ENCODE measurements around the gene TMEM126B. TPM values are rescaled to one million over a fixed set of nuclear protein-coding genes. Genes with fewer than 3 reads are reported as not detected.
A peak's percentile ranks its signal among the peaks of the same experiment; 100 is the strongest.
"Not testable (repeated sequence)": the region's sequence is repeated elsewhere in the genome, so short reads cannot be mapped to it uniquely, and the experiment has no call there.

TMEM126B gene
- 10 to 100 TPM; 31.1 to 56.5 (median 45.0) TPM for polyA plus RNA-seq (ENCODE audit: low read depth in 6 of 6)

GRCh38 chr11:85627998-85628770, at the start of gene TMEM126B:
Gene TMEM126B, plus strand, starts transcription at chr11:85628593. Its CDS starts 15 bp downstream, at chr11:85628608.
- peak within 1 kb of the TSS; percentile 92 to 99 (median 97) for H3K27ac Mint-ChIP-seq
- no peaks in the 10 kb centered on the region for H3K9me3 Mint-ChIP-seq
- peaks cover 22 to 45% (median 26%) of the 10 kb centered on the region in 3 donors for H3K4me1 Mint-ChIP-seq
- DNase-seq = peak; percentile 95
- no peaks in the 10 kb centered on the region for H3K27me3 Mint-ChIP-seq
- H3K4me3 Mint-ChIP-seq = peak within 1 kb of the TSS; percentile 95 to 100 (median 99)
- peak; percentile 96 to 97 for ATAC-seq (ENCODE audit: low read depth in 2 of 2)
- peaks cover 0 to 10% of the 10 kb centered on the region in 2 donors for H3K36me3 Mint-ChIP-seq

GRCh38 chr11:85582111-85582510, 46.3 kb upstream of the TMEM126B start:
- no peak for ATAC-seq (ENCODE audit: low read depth in 2 of 2)
- Mint-ChIP-seq H3K9me3 (peaks cover 0 to 17% (median 4%) of the 10 kb centered on the region in 7 donors), H3K4me3 (no peak overlapping the region), H3K36me3 (no peaks in the 10 kb centered on the region), H3K4me1 (no peaks in the 10 kb centered on the region), H3K27ac (no peak overlapping the region), H3K27me3 (peaks cover 6 to 15% (median 8%) of the 10 kb centered on the region in 3 donors)
- DNase-seq = no peak

GRCh38 chr11:85589373-85589772, 39.0 kb upstream of the TMEM126B start:
- no peak for ATAC-seq (ENCODE audit: low read depth in 2 of 2)
- no peaks in the 10 kb centered on the region for H3K4me1 Mint-ChIP-seq

GRCh38 chr11:85590848-85591483, 37.4 kb upstream of the TMEM126B start:
- no peaks in the 10 kb centered on the region for H3K4me1 Mint-ChIP-seq
- no peak overlapping the region for H3K27ac Mint-ChIP-seq
- peaks cover 0 to 5% of the 10 kb centered on the region in 2 donors for H3K36me3 Mint-ChIP-seq
- no peak overlapping the region for H3K4me3 Mint-ChIP-seq
- DNase-seq (no peak), ATAC-seq (ENCODE audit: low read depth in 2 of 2) (peak in 1 of 2 donors; percentile 40)
- H3K27me3 Mint-ChIP-seq = peaks cover 0 to 27% (median 10%) of the 10 kb centered on the region in 3 donors
- H3K9me3 Mint-ChIP-seq = peaks cover 0 to 29% (median 9%) of the 10 kb centered on the region in 7 donors

More at GRCh38 chr11:85589373-85589772, 39.0 kb upstream of the TMEM126B start:
- peaks cover 0 to 5% of the 10 kb centered on the region in 2 donors for H3K36me3 Mint-ChIP-seq
- no peak overlapping the region for H3K27ac Mint-ChIP-seq
- H3K4me3 Mint-ChIP-seq = no peak overlapping the region
- H3K9me3 Mint-ChIP-seq = peaks cover 0 to 29% (median 9%) of the 10 kb centered on the region in 7 donors
- peaks cover 0 to 27% (median 10%) of the 10 kb centered on the region in 3 donors for H3K27me3 Mint-ChIP-seq
- DNase-seq = no peak

GRCh38 chr11:85595285-85595884, 33.0 kb upstream of the TMEM126B start:
- ATAC-seq (ENCODE audit: low read depth in 2 of 2) (peak; percentile 41 to 58), DNase-seq (peak; percentile 22)
- Mint-ChIP-seq H3K27ac (no peak overlapping the region), H3K9me3 (no peaks in the 10 kb centered on the region), H3K4me1 (no peaks in the 10 kb centered on the region), H3K27me3 (no peaks in the 10 kb centered on the region), H3K4me3 (no peak overlapping the region), H3K36me3 (no peaks in the 10 kb centered on the region)

- H3K27ac Mint-ChIP-seq = no peak overlapping the region
Measured at GRCh38 chr11:85596886-85597285, 31.5 kb upstream of the TMEM126B start.

GRCh38 chr11:85599083-85599482, 29.3 kb upstream of the TMEM126B start:
- Mint-ChIP-seq H3K4me3 (no peak overlapping the region), H3K36me3 (no peaks in the 10 kb centered on the region), H3K27me3 (peaks cover 0 to 11% (median 0%) of the 10 kb centered on the region in 3 donors), H3K9me3 (no peaks in the 10 kb centered on the region), H3K27ac (peak overlapping the region in 1 of 6 donors; percentile 2), H3K4me1 (no peaks in the 10 kb centered on the region)
- ATAC-seq (ENCODE audit: low read depth in 2 of 2) (no peak), DNase-seq (no peak)

More at GRCh38 chr11:85596886-85597285, 31.5 kb upstream of the TMEM126B start:
- no peaks in the 10 kb centered on the region for H3K9me3 Mint-ChIP-seq
- ATAC-seq (ENCODE audit: low read depth in 2 of 2) (no peak), DNase-seq (no peak)
- no peak overlapping the region for H3K4me3 Mint-ChIP-seq
- H3K36me3 Mint-ChIP-seq = no peaks in the 10 kb centered on the region
- peaks cover 0 to 3% (median 0%) of the 10 kb centered on the region in 3 donors for H3K27me3 Mint-ChIP-seq
- no peaks in the 10 kb centered on the region for H3K4me1 Mint-ChIP-seq

- Mint-ChIP-seq H3K27me3 (peaks cover 0 to 11% (median 0%) of the 10 kb centered on the region in 3 donors), H3K4me3 (no peak overlapping the region), H3K27ac (peak overlapping the region in 1 of 6 donors; percentile 8), H3K4me1 (no peaks in the 10 kb centered on the region), H3K36me3 (peaks cover 0 to 8% of the 10 kb centered on the region in 2 donors), H3K9me3 (peaks cover 0 to 14% (median 0%) of the 10 kb centered on the region in 7 donors)
- ATAC-seq (ENCODE audit: low read depth in 2 of 2) = no peak
- no peak for DNase-seq
Measured at GRCh38 chr11:85602526-85603213, 25.7 kb upstream of the TMEM126B start.

GRCh38 chr11:85603220-85603619, 25.2 kb upstream of the TMEM126B start:
- no peak for DNase-seq
- Mint-ChIP-seq H3K9me3 (peaks cover 0 to 14% (median 0%) of the 10 kb centered on the region in 7 donors), H3K4me3 (no peak overlapping the region), H3K27ac (no peak overlapping the region), H3K36me3 (peaks cover 0 to 8% of the 10 kb centered on the region in 2 donors), H3K4me1 (no peaks in the 10 kb centered on the region), H3K27me3 (peaks cover 0 to 11% (median 0%) of the 10 kb centered on the region in 3 donors)
- ATAC-seq (ENCODE audit: low read depth in 2 of 2) = no peak

GRCh38 chr11:85606237-85606636, 22.2 kb upstream of the TMEM126B start:
- peaks cover 0 to 14% (median 0%) of the 10 kb centered on the region in 7 donors for H3K9me3 Mint-ChIP-seq
- H3K36me3 Mint-ChIP-seq; ATAC-seq (ENCODE audit: low read depth in 2 of 2); H3K4me1 Mint-ChIP-seq; DNase-seq; H3K4me3 Mint-ChIP-seq; H3K27ac Mint-ChIP-seq: not testable (repeated sequence)
- peaks cover 0 to 11% (median 0%) of the 10 kb centered on the region in 3 donors for H3K27me3 Mint-ChIP-seq

GRCh38 chr11:85608621-85609020, 19.8 kb upstream of the TMEM126B start:
- not testable (repeated sequence) for ATAC-seq (ENCODE audit: low read depth in 2 of 2); DNase-seq; H3K27ac Mint-ChIP-seq; H3K36me3 Mint-ChIP-seq; H3K4me3 Mint-ChIP-seq; H3K4me1 Mint-ChIP-seq; H3K27me3 Mint-ChIP-seq
- H3K9me3 Mint-ChIP-seq = peaks cover 0 to 15% (median under 1%) of the 10 kb centered on the region in 7 donors

- peaks cover 0 to 18% (median 2%) of the 10 kb centered on the region in 7 donors for H3K9me3 Mint-ChIP-seq
- H3K27ac Mint-ChIP-seq; H3K27me3 Mint-ChIP-seq; H3K36me3 Mint-ChIP-seq; H3K4me1 Mint-ChIP-seq; DNase-seq; ATAC-seq (ENCODE audit: low read depth in 2 of 2); H3K4me3 Mint-ChIP-seq: not testable (repeated sequence)
Measured at GRCh38 chr11:85609286-85609685, 19.1 kb upstream of the TMEM126B start.

- not testable (repeated sequence) for H3K27me3 Mint-ChIP-seq; H3K4me3 Mint-ChIP-seq; ATAC-seq (ENCODE audit: low read depth in 2 of 2); H3K27ac Mint-ChIP-seq; DNase-seq; H3K36me3 Mint-ChIP-seq; H3K4me1 Mint-ChIP-seq
- peaks cover 0 to 10% (median 2%) of the 10 kb centered on the region in 7 donors for H3K9me3 Mint-ChIP-seq
Measured at GRCh38 chr11:85611643-85612042, 16.8 kb upstream of the TMEM126B start.

Measured in naive B cell (primary cell).